GM06990 (cell line): ENCODE measurements around the gene PPM1J.

Experiments
- DNase-seq: peaks from one replicate; pipeline ENCODE4 v3.0.0-alpha.2; 2011; ENCODE audit not compliant: insufficient read length; ENCODE audit errors: extremely low read depth
- H3K27me3 ChIP-seq: replicated peaks from 2 replicates; pipeline ENCODE4 v1.6.0; 2011; ENCODE audit warnings: low read length; ENCODE audit not compliant: control insufficient read depth, insufficient read depth
- H3K36me3 ChIP-seq: 2 replicates; pipeline ENCODE4 v1.5.1; 2011; ENCODE audit warnings: low read length; ENCODE audit not compliant: control insufficient read depth, insufficient read depth
- H3K4me3 ChIP-seq: replicated peaks from 2 replicates; pipeline ENCODE4 v1.5.1; 2011; ENCODE audit warnings: low read depth, mild to moderate bottlenecking, control low read depth, low read length
- TF ChIP-seq, protein P1 (sequence below): IDR thresholded peaks from 2 replicates; pipeline ENCODE4 v1.5.1; 2011; ENCODE audit warnings: low read length, control low read depth, mild to moderate bottlenecking, inconsistent platforms; ENCODE audit not compliant: insufficient read depth, poor library complexity, severe bottlenecking

Gene PPM1J

DNA sequence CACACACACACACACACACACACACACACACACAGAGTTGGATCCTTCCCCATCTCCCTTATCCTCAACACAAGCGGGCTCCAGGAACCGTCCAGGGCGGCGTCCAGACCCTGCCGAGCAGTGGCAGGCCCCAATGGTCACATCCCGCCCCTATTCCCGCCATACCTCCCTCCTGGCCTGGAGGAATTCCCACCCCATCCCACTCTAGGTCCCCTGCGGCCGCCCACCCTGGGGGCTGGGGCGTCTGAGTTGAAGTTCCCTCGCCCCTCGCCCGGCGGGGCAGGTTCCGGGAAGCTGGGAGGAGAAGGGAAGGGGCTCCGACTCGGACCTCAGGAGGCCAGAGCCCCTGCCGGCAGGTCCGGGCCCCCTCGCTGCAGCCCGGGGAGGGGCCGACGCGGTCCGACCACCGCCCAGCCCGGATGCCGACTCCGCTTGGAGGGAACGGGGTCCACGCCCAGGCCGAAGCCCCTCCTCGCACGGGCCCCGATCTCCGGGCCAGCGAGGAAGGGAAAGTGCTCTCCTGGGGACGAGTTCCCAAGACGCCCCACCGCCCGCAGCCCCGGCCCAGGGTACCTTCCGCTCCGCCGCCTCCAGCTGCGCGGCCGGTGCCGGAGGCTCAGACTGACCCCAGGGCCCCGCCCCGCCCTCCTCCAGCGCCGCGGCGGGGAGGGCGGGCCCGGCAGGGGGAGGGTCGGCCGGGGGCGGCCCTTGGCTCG lies 8.5 kb downstream of the PPM1J start, which contains the start of gene RHOC:
TSS of gene RHOC (minus strand) at position 623 of the 716 bp plus-strand sequence. CDS start 3,328 bp downstream, outside the sequence.
- Histone ChIP-seq H3K36me3 (peaks cover 3% of the 10 kb centered on the region), H3K4me3 (peak within 1 kb of the TSS; percentile 85), H3K27me3 (no peaks in the 10 kb centered on the region)
- TF ChIP-seq, protein P1, sequence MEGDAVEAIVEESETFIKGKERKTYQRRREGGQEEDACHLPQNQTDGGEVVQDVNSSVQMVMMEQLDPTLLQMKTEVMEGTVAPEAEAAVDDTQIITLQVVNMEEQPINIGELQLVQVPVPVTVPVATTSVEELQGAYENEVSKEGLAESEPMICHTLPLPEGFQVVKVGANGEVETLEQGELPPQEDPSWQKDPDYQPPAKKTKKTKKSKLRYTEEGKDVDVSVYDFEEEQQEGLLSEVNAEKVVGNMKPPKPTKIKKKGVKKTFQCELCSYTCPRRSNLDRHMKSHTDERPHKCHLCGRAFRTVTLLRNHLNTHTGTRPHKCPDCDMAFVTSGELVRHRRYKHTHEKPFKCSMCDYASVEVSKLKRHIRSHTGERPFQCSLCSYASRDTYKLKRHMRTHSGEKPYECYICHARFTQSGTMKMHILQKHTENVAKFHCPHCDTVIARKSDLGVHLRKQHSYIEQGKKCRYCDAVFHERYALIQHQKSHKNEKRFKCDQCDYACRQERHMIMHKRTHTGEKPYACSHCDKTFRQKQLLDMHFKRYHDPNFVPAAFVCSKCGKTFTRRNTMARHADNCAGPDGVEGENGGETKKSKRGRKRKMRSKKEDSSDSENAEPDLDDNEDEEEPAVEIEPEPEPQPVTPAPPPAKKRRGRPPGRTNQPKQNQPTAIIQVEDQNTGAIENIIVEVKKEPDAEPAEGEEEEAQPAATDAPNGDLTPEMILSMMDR: no peak
- DNase-seq: peak; percentile 82

DNA sequence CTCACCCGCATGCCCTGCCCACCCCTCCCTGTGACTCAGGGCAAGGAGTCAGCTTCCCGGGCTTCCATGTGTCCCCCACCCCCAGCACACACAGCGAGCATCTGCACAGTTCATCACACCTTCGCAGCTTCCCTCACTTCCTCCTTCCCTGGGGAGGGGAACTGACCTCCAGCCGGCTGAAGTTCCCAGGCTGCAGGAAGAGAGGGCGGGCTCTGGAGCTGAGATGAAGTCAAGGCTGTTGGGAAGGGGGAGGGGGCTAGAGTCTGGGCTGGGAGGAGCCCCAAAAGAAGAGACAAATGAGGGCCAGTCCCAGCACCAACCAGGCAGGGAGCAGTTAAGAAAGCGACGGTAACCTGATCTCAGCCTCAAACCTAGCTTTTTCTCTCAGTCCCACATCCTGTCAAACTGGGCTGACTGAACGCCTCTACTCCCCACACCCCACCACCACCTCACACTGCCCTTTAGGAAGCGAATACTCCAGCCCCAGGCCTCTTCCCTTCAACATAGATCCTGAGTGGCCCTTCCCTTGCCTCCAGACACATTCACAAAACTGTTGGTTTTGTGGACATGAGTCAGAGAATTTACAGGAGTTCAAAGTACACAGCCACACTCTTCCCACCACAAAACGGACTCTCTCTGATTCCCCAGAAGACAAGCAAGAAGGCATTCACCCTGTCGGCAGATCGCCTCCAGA lies 10.1 kb downstream of the PPM1J start:
- peak; percentile 75 for DNase-seq
- Histone ChIP-seq H3K27me3 (no peaks in the 10 kb centered on the region), H3K4me3 (peak overlapping the region; percentile 85), H3K36me3 (peaks cover 12% of the 10 kb centered on the region)
- TF ChIP-seq, protein P1: no peak

DNA sequence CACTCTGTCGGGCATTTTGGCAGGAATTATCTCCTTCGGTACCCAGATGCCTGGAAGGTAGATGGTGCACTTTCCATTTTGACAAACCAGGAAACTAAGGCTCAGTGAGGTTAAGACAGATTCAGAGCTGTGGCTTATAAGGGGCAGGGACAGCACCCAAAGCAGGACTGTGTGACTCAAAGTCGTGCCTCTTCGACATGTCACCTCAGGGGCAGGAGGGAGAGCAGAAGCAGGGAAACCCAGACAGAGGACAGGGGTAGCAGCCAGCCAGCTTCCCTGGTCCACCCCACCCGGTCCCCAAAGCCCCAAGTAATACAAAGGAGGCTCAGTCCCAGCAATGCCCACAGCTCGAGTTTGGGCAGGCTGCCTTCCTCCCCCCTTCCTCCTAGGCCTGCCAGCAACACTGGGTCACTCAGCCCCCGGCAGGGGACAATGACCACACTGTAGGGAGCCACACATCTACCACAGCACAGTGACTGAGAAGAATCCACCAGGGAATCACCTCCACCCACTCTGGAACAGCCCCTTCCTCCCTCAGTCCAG lies 10.7 kb downstream of the PPM1J start:
- Histone ChIP-seq H3K27me3 (no peaks in the 10 kb centered on the region), H3K36me3 (peaks cover 16% of the 10 kb centered on the region), H3K4me3 (peak overlapping the region; percentile 85)
- TF ChIP-seq, protein P1: no peak
- no peak for DNase-seq

DNA sequence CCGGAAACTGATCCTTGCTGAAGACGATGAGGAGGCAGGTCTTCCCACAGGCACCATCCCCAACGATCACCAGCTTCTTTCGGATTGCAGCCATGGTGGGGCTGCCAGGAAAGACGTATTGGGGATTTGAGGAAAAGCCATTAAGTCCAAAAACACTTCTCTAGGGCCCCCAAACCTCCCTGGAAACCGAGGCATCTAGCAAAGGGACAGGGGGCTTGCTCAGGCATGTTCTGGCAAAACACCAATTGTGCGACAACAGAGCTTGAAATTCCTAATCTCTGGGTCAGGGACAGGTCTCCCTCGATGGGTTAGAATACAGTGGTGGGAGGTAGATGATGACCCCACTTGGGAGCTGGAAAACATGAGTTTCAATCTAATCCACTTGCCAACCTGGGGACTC lies 11.4 kb downstream of the PPM1J start:
- H3K27me3 ChIP-seq: no peaks in the 10 kb centered on the region
- peaks cover 17% of the 10 kb centered on the region for H3K36me3 ChIP-seq
- no peak overlapping the region; the same call in 1 of the 2 replicates for H3K4me3 ChIP-seq
- no peak for DNase-seq
- TF ChIP-seq, protein P1: no peak

DNA sequence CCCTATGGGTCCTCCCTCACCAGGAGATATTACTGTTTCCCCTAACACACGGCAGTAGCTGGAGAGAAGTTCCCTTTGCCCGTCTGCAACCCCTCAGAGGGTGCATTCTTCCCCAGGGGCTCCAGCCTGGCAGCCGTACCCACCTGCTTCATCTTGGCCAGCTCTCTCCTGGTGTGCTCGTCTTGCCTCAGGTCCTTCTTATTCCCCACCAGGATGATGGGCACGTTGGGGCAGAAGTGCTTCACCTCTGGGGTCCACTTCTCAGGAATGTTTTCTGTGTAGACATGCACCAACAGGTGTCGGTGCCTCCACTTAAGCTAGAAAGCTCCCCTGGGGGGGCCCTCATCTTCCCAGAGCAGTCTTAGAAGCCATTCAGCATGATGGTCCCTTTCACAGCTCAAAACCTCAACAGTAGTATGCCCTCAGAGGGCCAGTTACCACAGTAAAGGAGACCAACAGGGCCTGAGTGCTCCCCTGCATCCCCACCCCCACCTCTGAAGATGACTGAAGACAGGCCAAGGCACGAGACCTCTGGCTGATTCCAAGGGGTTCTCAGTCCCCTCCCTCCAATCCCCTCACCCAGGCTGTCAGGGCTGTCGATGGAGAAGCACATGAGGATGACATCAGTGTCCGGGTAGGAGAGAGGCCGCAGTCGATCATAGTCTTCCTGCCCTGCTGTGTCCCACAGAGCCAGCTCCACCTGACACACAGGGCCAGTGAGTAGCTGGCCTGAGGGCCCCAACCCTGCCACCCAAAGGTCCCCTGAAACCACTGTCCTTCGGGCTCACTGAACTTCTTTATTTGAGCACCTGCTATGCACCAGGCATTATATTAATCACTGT lies 12.5 kb downstream of the PPM1J start:
- H3K4me3 ChIP-seq: no peak overlapping the region
- peaks cover 25% of the 10 kb centered on the region for H3K36me3 ChIP-seq
- H3K27me3 ChIP-seq: no peaks in the 10 kb centered on the region
- DNase-seq: no peak
- TF ChIP-seq, protein P1: no peak
